Measurements from ENCODE around the gene DGUOK. TPM values are rescaled to one million over a fixed set of nuclear protein-coding genes. Genes with fewer than 3 reads are reported as not detected.

DGUOK gene
- 92.9 and 97.2 TPM in 2 replicates for total RNA-seq

GRCh38 chr2:73926493-73927327, at the start of gene DGUOK:
Gene DGUOK, plus strand, starts transcription at chr2:73926880. Its CDS starts 31 bp downstream, at chr2:73926911.

GRCh38 chr2:73892631-73893329, 33.9 kb upstream of the DGUOK start, which contains the start of gene ACTG2:
Gene ACTG2, plus strand, starts transcription at chr2:73893008. Its CDS starts 8,304 bp downstream, at chr2:73901312.

DNA sequence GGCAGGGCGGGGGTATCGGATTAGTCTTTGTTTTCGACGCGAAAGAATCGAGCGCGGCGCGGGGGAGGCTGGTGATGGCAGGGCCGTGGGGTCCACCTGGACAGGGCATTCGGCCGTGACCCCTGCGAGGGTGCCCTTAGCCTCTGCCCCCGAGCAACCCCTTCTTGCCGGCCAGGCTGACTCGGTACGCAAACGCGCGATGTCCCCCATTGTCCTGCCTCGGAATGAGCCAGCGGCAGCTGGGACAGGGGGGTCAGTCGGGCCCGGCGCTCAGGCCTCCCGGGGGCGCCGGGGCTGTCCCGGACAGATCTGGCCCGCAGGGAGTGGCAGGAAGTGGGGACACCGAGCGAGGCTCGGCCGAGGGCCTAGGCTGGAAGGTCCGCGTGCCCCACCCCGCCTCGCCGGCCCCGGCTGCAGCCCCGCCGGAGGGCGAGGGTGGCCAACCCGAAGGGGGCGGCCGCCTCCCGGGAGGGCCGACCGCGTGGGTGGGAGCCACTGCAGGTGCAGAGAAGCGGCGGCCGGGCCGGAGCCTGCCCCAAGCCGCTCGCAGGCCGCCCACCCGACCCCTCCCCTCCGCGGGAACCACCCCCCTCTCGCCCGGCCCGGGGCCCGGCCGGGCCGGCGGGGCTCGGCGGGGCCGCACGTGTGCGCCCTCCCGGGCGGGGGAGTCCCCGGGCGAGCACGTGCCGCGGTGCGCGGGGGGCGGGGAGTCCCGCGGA, 57.7 kb downstream of the DGUOK start, which contains the start of gene TET3:
TSS of gene TET3 (plus strand) at position 708 of the 719 bp plus-strand sequence. CDS start 1,494 bp downstream, outside the sequence.

Other genes with a start within 250 kb of the DGUOK start
- 28.0 and 39.2 TPM in 2 replicates for gene TPRKB, start 189.5 kb upstream of the DGUOK start, total RNA-seq
- gene DUSP11, start 146.8 kb upstream of the DGUOK start, total RNA-seq = 29.0 and 30.9 TPM in 2 replicates
- not detected in 2 replicates for gene C2orf78, start 142.7 kb upstream of the DGUOK start, total RNA-seq
- 32.3 and 39.3 TPM in 2 replicates for gene STAMBP, start 97.9 kb upstream of the DGUOK start, total RNA-seq
- 3.5 and 53.9 TPM in 2 replicates for gene ACTG2, start 33.9 kb upstream of the DGUOK start, total RNA-seq
- 3.6 and 4.8 TPM in 2 replicates for gene TET3, start 58.0 kb downstream of the DGUOK start, total RNA-seq
- 30.9 and 89.6 TPM in 2 replicates for gene BOLA3, start 221.0 kb downstream of the DGUOK start, total RNA-seq